Left ventricle myocardium inferior (tissue), 1 donor: ENCODE measurements around the gene DHRS3. TPM values are rescaled to one million over a fixed set of nuclear protein-coding genes. Genes with fewer than 3 reads are reported as not detected.

Experiments
- DNase-seq: peaks from one replicate; pipeline ENCODE4 v3.0.0-alpha.2; 2020
- H3K27ac ChIP-seq: fragments of 200-600 bp; replicated peaks from 2 replicates; pipeline ENCODE4 v1.8.0; 2021
- H3K27me3 ChIP-seq: fragments of 200-600 bp; 2 replicates; pipeline ENCODE4 v1.8.0; 2021; ENCODE audit warnings: low read depth
- H3K36me3 ChIP-seq: fragments of 200-600 bp; 2 replicates; pipeline ENCODE4 v1.8.0; 2021
- H3K4me1 ChIP-seq: fragments of 200-600 bp; 2 replicates; pipeline ENCODE4 v1.8.0; 2021
- H3K4me3 ChIP-seq: fragments of 200-600 bp; 2 replicates; pipeline ENCODE4 v1.8.0; 2021; ENCODE audit warnings: mild to moderate bottlenecking, moderate library complexity
- H3K9me3 ChIP-seq: fragments of 200-600 bp; replicated peaks from 2 replicates; pipeline ENCODE4 v1.8.0; 2021
- CTCF ChIP-seq: fragments of 200-600 bp; IDR thresholded peaks from 2 replicates; pipeline ENCODE4 v1.8.0; 2021; ENCODE audit warnings: antibody characterized with exemption, mild to moderate bottlenecking, borderline replicate concordance
- intact Hi-C: fragments of 100-400 bp; cut with micrococcal nuclease; formaldehyde crosslinking; loops from one replicate; pipeline ENCODE4 v1.11.0; 2022
- total RNA-seq: library from RNA; stranded (reverse); fragmentation: NEBNext Ultra II Directional; extraction: Animal tissue kit (Norgen Biotek cat#: 25700); gene quantifications from one replicate; pipeline ENCODE4 v1.2.1, GENCODE V29; 2021
- donor health status: DM: no; HTN: yes; CAD: no; lungs with severe emphysema.

Gene DHRS3
- total RNA-seq, 1 donor from 2014 or later: 89.7 TPM

- no peak for TF ChIP-seq CTCF
- no peaks in the 10 kb centered on the region for H3K9me3 ChIP-seq
- H3K27me3 ChIP-seq: no peaks in the 10 kb centered on the region
- H3K4me1 ChIP-seq: peaks cover 75% of the 10 kb centered on the region
- H3K27ac ChIP-seq: peak overlapping the region; percentile 87
- intact Hi-C loops: no loop called here
- DNase-seq: no peak
- no peaks in the 10 kb centered on the region for H3K36me3 ChIP-seq
- no peak overlapping the region for H3K4me3 ChIP-seq
Observed at GRCh38 chr1:12552111-12552888, 65.7 kb downstream of the DHRS3 start.

- H3K9me3 ChIP-seq: no peaks in the 10 kb centered on the region
- no peak overlapping the region for H3K4me3 ChIP-seq
- DNase-seq: no peak
- no peaks in the 10 kb centered on the region for H3K27me3 ChIP-seq
- no peaks in the 10 kb centered on the region for H3K36me3 ChIP-seq
- peaks cover 75% of the 10 kb centered on the region for H3K4me1 ChIP-seq
- intact Hi-C loops: no loop called here
- TF ChIP-seq CTCF: no peak
- H3K27ac ChIP-seq: peak overlapping the region; percentile 87
Observed at GRCh38 chr1:12551584-12551983, 66.4 kb downstream of the DHRS3 start.

- Histone ChIP-seq H3K27ac (peak overlapping the region; percentile 74), H3K4me3 (no peak overlapping the region), H3K36me3 (no peaks in the 10 kb centered on the region), H3K4me1 (peaks cover 73% of the 10 kb centered on the region), H3K27me3 (no peaks in the 10 kb centered on the region), H3K9me3 (no peaks in the 10 kb centered on the region)
- no peak for TF ChIP-seq CTCF
- DNase-seq: peak; percentile 68
- intact Hi-C loops: no loop called here
Observed at GRCh38 chr1:12549460-12550349, 68.3 kb downstream of the DHRS3 start.

GRCh38 chr1:12548973-12549459 lies 69.0 kb downstream of the DHRS3 start:
- H3K4me3 ChIP-seq: no peak overlapping the region
- H3K9me3 ChIP-seq: no peaks in the 10 kb centered on the region
- H3K27me3 ChIP-seq: no peaks in the 10 kb centered on the region
- H3K27ac ChIP-seq: peak overlapping the region; percentile 74
- intact Hi-C loops: no loop called here
- DNase-seq: peak; percentile 58
- H3K36me3 ChIP-seq: no peaks in the 10 kb centered on the region
- TF ChIP-seq CTCF: no peak
- peaks cover 71% of the 10 kb centered on the region for H3K4me1 ChIP-seq

- H3K4me3 ChIP-seq: no peak overlapping the region
- peak overlapping the region; percentile 74 for H3K27ac ChIP-seq
- intact Hi-C loops: no loop called here
- no peak for TF ChIP-seq CTCF
- H3K36me3 ChIP-seq: no peaks in the 10 kb centered on the region
- DNase-seq: no peak
- H3K4me1 ChIP-seq: peaks cover 65% of the 10 kb centered on the region
- H3K9me3 ChIP-seq: no peaks in the 10 kb centered on the region
- H3K27me3 ChIP-seq: no peaks in the 10 kb centered on the region
Observed at GRCh38 chr1:12548279-12548972, 69.6 kb downstream of the DHRS3 start.
